ENCODE measurements around the gene ALDH1L1.

The ALDH1L1 gene

GRCh38 chr3:126191246-126191645 is 10.9 kb upstream of the ALDH1L1 start:
- no peak for DNase-seq

- no peak for DNase-seq
Measured at GRCh38 chr3:126187920-126188319, 7.5 kb upstream of the ALDH1L1 start.

GRCh38 chr3:126186749-126187148 is 6.4 kb upstream of the ALDH1L1 start:
- no peak for DNase-seq

- no peak for DNase-seq
Measured at GRCh38 chr3:126186271-126186670, 5.9 kb upstream of the ALDH1L1 start.

- no peak for DNase-seq
Measured at GRCh38 chr3:126184465-126185000, 4.1 kb upstream of the ALDH1L1 start.

GRCh38 chr3:126181398-126181725 is 976 bp upstream of the ALDH1L1 start:
- DNase-seq, result no peak

- no peak for DNase-seq
Measured at GRCh38 chr3:126179825-126180476, 435 bp downstream of the ALDH1L1 start.

GRCh38 chr3:126170073-126170777 is 10.2 kb downstream of the ALDH1L1 start:
- DNase-seq, result no peak

- DNase-seq, result no peak
Measured at GRCh38 chr3:126167566-126167965, 12.8 kb downstream of the ALDH1L1 start.

GRCh38 chr3:126166009-126166408 is 14.4 kb downstream of the ALDH1L1 start:
- no peak for DNase-seq

- DNase-seq, result no peak
Measured at GRCh38 chr3:126161309-126161708, 19.1 kb downstream of the ALDH1L1 start.

GRCh38 chr3:126160243-126161210 is 19.9 kb downstream of the ALDH1L1 start:
- DNase-seq, result no peak

- no peak for DNase-seq
Measured at GRCh38 chr3:126159476-126159875, 20.9 kb downstream of the ALDH1L1 start.

GRCh38 chr3:126158912-126159454 is 21.4 kb downstream of the ALDH1L1 start:
- DNase-seq, result no peak

- no peak for DNase-seq
Measured at GRCh38 chr3:126158016-126158911, 22.1 kb downstream of the ALDH1L1 start.

GRCh38 chr3:126157083-126157768 is 23.2 kb downstream of the ALDH1L1 start:
- no peak for DNase-seq

- DNase-seq, result no peak
Measured at GRCh38 chr3:126156468-126156867, 23.9 kb downstream of the ALDH1L1 start.

GRCh38 chr3:126155819-126156218 is 24.6 kb downstream of the ALDH1L1 start:
- no peak for DNase-seq

GRCh38 chr3:126155280-126155640 is 25.1 kb downstream of the ALDH1L1 start:
- DNase-seq, result no peak

GRCh38 chr3:126154391-126155279 is 25.8 kb downstream of the ALDH1L1 start:
- DNase-seq, result no peak
